ENCODE results near the gene PRR5L.

DNA sequence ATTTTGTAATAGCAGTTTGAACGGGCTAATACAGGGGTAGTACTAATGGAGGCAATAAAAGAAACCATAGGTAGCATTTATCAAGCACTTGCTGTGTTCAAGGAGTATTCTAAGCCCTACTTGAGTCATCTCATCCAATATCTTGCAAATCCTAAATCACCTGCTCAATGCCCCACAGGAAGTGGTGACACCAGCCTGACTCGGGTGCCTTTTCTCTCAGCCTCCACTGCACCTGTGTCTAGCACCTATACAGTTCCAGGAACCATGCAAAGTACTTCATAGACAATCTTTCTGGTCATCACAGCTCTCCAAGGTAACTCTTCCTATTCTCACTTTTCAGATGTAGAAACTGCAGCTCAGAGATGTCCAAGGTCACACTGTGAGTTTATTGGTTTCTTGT, 98.0 kb downstream of the PRR5L start:
- TF ChIP-seq, protein P1, sequence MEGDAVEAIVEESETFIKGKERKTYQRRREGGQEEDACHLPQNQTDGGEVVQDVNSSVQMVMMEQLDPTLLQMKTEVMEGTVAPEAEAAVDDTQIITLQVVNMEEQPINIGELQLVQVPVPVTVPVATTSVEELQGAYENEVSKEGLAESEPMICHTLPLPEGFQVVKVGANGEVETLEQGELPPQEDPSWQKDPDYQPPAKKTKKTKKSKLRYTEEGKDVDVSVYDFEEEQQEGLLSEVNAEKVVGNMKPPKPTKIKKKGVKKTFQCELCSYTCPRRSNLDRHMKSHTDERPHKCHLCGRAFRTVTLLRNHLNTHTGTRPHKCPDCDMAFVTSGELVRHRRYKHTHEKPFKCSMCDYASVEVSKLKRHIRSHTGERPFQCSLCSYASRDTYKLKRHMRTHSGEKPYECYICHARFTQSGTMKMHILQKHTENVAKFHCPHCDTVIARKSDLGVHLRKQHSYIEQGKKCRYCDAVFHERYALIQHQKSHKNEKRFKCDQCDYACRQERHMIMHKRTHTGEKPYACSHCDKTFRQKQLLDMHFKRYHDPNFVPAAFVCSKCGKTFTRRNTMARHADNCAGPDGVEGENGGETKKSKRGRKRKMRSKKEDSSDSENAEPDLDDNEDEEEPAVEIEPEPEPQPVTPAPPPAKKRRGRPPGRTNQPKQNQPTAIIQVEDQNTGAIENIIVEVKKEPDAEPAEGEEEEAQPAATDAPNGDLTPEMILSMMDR (IDR thresholded peaks at IDR 0.05): no peak
- TF ChIP-seq POLR2A (IDR thresholded peaks at IDR 0.05): no peak
